ENCODE data around the gene APBB2.

The APBB2 gene

DNA sequence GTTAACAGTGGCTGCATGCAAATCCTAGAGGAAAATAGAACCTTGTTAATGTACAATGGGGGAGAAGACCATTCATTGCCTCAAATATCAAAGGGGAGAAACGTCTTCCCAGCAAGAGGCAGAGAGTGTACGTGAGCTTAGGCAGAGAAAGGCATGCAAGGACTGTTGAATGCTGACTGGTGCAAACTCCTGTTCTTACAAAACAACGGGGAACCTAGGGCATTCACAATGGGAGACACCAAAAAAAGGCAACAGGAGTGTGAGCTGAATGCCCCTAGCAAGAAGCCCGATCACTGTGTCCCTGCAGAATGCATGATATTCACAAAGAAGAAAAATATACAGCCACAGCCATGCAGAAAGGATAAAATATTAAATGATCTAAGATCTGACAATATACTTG is 279.7 kb downstream of the APBB2 start:
- no peak for DNase-seq (ENCODE audit: low spot score)
- in situ Hi-C loops (cut with MboI; ENCODE audit: low sequenced_read_pairs, unreplicated experiment), result loop anchor here (25.0 kb wide), 1 partner anchor 703 kb away; no protein-coding TSS in a partner anchor
- TF ChIP-seq, protein P1, sequence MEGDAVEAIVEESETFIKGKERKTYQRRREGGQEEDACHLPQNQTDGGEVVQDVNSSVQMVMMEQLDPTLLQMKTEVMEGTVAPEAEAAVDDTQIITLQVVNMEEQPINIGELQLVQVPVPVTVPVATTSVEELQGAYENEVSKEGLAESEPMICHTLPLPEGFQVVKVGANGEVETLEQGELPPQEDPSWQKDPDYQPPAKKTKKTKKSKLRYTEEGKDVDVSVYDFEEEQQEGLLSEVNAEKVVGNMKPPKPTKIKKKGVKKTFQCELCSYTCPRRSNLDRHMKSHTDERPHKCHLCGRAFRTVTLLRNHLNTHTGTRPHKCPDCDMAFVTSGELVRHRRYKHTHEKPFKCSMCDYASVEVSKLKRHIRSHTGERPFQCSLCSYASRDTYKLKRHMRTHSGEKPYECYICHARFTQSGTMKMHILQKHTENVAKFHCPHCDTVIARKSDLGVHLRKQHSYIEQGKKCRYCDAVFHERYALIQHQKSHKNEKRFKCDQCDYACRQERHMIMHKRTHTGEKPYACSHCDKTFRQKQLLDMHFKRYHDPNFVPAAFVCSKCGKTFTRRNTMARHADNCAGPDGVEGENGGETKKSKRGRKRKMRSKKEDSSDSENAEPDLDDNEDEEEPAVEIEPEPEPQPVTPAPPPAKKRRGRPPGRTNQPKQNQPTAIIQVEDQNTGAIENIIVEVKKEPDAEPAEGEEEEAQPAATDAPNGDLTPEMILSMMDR (IDR thresholded peaks at IDR 0.05; ENCODE audit: borderline replicate concordance, control extremely low read depth, extremely low read depth, insufficient read depth, missing control alignments), result no peak

DNA sequence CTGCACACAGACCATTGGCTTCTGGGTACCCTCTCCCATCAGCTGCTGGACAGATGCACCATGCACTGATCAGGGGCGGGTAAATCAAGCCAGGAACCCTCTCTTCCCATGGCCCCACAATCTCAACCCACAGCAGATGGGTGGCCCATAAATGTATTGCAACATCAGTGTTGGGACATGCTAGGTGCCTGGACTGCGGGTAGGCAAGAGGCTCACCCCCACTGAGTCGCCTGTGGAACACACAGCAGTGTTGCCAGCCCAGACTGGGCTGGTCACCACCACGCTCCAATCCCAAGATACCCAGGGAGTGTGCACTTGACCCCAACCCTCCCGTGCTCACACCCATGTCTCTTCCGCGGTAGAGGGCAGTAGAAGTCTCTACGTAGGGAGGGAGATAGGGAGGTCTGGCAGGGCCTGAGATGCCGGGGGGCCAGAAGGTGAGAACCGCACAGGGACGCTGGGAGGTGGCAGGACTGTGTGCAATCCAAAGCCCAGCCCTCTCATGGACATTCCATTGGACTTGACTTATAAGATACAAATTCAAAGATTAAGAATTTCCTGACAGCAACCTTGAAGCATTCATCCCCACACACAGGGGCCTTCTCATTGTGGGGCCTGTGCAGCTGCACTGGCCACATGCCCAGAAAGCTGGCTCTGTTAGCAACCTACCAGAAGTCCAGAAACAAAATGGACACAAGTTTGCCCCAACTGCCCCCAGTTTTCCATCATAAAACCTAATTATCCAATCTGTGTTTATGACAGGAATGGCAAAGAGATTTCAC is 280.9 kb downstream of the APBB2 start:
- in situ Hi-C loops (cut with MboI; ENCODE audit: low sequenced_read_pairs, unreplicated experiment), result loop anchor here (25.0 kb wide), 1 partner anchor 704 kb away; no protein-coding TSS in a partner anchor
- TF ChIP-seq, protein P1 (IDR thresholded peaks at IDR 0.05; ENCODE audit: borderline replicate concordance, control extremely low read depth, extremely low read depth, insufficient read depth, missing control alignments), result no peak

DNA sequence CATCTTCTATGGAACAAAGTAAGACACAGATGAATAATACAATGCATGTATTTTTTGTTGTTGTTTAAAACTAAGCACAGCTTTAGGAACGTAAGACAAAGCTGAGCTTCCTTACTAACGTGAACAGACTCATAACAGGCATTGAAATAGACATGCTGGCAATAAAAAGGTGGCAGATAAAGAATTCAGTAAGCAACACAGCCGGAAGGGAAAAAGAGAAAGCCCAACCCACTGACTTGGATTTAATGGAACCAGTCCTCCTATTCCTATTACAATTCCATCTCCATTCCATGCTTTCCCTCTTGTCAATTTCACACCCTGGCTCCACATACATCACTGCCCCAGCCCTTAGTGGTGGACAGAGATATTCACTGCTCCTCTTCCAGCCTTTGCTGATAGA is 282.5 kb downstream of the APBB2 start:
- no peak for DNase-seq (ENCODE audit: low spot score)
- in situ Hi-C loops (cut with MboI; ENCODE audit: low sequenced_read_pairs, unreplicated experiment), result loop anchor here (25.0 kb wide), 1 partner anchor 705 kb away; no protein-coding TSS in a partner anchor
- TF ChIP-seq, protein P1 (IDR thresholded peaks at IDR 0.05; ENCODE audit: borderline replicate concordance, control extremely low read depth, extremely low read depth, insufficient read depth, missing control alignments), result no peak

More for the DNA sequence above, 280.9 kb downstream of the APBB2 start:
- no peak for DNase-seq (ENCODE audit: low spot score)

DNA sequence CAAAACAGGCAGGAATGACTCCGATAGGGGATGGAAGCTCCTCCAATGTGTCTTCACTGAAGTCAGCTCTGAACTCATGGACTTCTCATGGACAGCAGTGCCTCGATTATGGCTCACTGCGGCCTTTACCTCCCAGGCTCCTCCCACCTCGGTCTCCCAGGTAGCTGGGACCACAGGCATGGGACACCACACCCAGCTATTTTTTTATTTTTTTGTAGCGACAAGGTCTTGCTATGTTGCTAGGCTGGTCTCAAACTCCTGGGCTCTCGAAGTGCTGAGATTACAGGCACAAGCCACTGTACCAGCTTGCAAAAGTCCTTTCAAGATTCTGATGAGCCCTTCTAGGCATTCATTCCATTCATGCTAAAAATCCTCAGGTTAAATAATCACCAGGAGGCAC is 283.1 kb downstream of the APBB2 start:
- TF ChIP-seq, protein P1 (IDR thresholded peaks at IDR 0.05; ENCODE audit: borderline replicate concordance, control extremely low read depth, extremely low read depth, insufficient read depth, missing control alignments), result no peak
- in situ Hi-C loops (cut with MboI; ENCODE audit: low sequenced_read_pairs, unreplicated experiment), result loop anchor here (25.0 kb wide), 1 partner anchor 706 kb away; no protein-coding TSS in a partner anchor
- no peak for DNase-seq (ENCODE audit: low spot score)

DNA sequence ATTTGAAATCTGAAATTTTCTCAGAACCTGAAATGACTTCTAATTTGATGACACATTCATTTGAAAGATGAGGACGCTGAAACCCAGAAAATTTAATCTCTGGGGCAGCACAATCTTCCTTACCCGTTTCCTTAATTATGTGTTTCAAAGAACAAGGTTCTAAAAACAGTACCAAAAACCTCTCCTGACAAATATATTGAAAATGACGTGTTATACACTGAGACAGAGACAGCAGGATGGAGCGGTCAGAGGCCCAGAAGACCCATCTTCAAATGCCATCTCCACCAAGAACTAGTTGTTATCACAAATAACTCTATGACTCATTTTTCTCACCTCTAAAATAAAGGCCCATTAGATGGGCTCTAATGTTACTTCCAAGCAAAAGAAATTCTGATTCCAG is 287.3 kb downstream of the APBB2 start:
- in situ Hi-C loops (cut with MboI; ENCODE audit: low sequenced_read_pairs, unreplicated experiment), result loop anchor here (25.0 kb wide), 1 partner anchor 710 kb away; no protein-coding TSS in a partner anchor
- no peak for DNase-seq (ENCODE audit: low spot score)
- TF ChIP-seq, protein P1 (IDR thresholded peaks at IDR 0.05; ENCODE audit: borderline replicate concordance, control extremely low read depth, extremely low read depth, insufficient read depth, missing control alignments), result no peak

DNA sequence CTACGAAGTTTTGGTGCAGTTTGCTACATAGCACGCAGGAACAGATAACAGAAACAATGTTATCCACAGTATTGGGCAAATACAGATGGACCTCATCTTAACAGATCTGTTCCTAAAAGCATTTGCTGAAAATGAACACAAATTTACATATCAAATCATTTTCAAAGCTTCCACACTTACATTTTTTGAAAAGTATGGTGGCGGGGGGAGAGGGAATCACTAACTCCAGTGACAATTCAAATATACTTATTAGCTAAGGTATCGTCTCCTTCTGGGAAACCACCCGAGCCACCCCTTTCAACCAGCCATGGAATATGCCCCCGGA is 289.6 kb downstream of the APBB2 start:
- no peak for DNase-seq (ENCODE audit: low spot score)
- in situ Hi-C loops (cut with MboI; ENCODE audit: low sequenced_read_pairs, unreplicated experiment), result loop anchor here (25.0 kb wide), 1 partner anchor 713 kb away; no protein-coding TSS in a partner anchor
- TF ChIP-seq, protein P1 (IDR thresholded peaks at IDR 0.05; ENCODE audit: borderline replicate concordance, control extremely low read depth, extremely low read depth, insufficient read depth, missing control alignments), result no peak

All from GM13976 (cell line).